ENCODE results near the gene CACNA2D4. TPM values are rescaled to one million over a fixed set of nuclear protein-coding genes. Genes with fewer than 3 reads are reported as not detected.

The CACNA2D4 gene
- total and polyA plus RNA-seq, 2 of the 13 experiments (the other 11 are each of a cell fraction or from before 2014, with no cell fraction given), result 14.2 to 136 TPM

GRCh38 chr12:1811281-1811947 lies 107.0 kb downstream of the CACNA2D4 start:
- Histone ChIP-seq H3K36me3 (replicated peaks in 1 of 2; ENCODE audit: control insufficient read depth in 1 of 2, insufficient read depth in 2 of 2, low read length in 2 of 2) (no peaks in the 10 kb centered on the region), H3K4me1 (ENCODE audit: insufficient read depth, low read length) (peaks cover 99% of the 10 kb centered on the region), H2AFZ (ENCODE audit: low read length) (no peak overlapping the region), H3K79me2 (ENCODE audit: insufficient read depth, low read length) (peaks cover 4% of the 10 kb centered on the region), H3K4me3 (replicated peaks in 1 of 3; ENCODE audit: insufficient read depth in 1 of 3, low read depth in 2 of 3, low read length in 3 of 3) (peak overlapping the region; percentile 63 to 80 (median 79)), H3K27ac (ENCODE audit: extremely low read length, insufficient read depth, low read length) (peak overlapping the region; percentile 75), H3K9me3 (ENCODE audit: low read length) (no peaks in the 10 kb centered on the region), H4K20me1 (ENCODE audit: insufficient read depth, low read length) (no peaks in the 10 kb centered on the region), H3K9ac (ENCODE audit: insufficient read depth, low read depth, low read length) (peak overlapping the region; percentile 79), H3K4me2 (ENCODE audit: low read depth, low read length) (peak overlapping the region; percentile 89), H3K27me3 (ENCODE audit: control insufficient read depth in 1 of 2, insufficient read depth in 2 of 2, low read length in 2 of 2) (no peaks in the 10 kb centered on the region)
- CTCF ChIA-PET (ENCODE audit: low intra/inter-chr PET ratio, low total read pairs), result no interaction called here
- BruUV-seq (replicated peaks), result no TSS peak
- DNase-seq (ENCODE audit: low spot score) (peak; percentile 75), FAIRE-seq (peak; percentile 54), ATAC-seq (peak; percentile 69)
- in situ Hi-C loops (cut with HindIII; ENCODE audit: extremely low pct_ligation_motif_present, low pct_unique_long_range_greater_than_20kb) (no loop called here), intact Hi-C loops (cut with micrococcal nuclease; ENCODE audit: unreplicated experiment) (no loop called here)
- under 1% methylated on average over 16 of the region's 27 CpGs for WGBS (ENCODE audit: low lambda C conversion rate)
- POLR2A ChIA-PET, result interaction anchor here (1.2 to 5.7 kb wide), 4 partner anchors 10 to 26 kb away, joined by 4 to 31 read pairs (median 12); no protein-coding TSS in a partner anchor
- no peak for TF ChIP-seq ZNF644 (CRISPR knock-in tag; IDR thresholded peaks at IDR 0.05; ENCODE audit: low read depth)
- no peak for TF ChIP-seq ISX (CRISPR knock-in tag; conservative IDR thresholded peaks at IDR 0.05)
- TF ChIP-seq, protein P1, sequence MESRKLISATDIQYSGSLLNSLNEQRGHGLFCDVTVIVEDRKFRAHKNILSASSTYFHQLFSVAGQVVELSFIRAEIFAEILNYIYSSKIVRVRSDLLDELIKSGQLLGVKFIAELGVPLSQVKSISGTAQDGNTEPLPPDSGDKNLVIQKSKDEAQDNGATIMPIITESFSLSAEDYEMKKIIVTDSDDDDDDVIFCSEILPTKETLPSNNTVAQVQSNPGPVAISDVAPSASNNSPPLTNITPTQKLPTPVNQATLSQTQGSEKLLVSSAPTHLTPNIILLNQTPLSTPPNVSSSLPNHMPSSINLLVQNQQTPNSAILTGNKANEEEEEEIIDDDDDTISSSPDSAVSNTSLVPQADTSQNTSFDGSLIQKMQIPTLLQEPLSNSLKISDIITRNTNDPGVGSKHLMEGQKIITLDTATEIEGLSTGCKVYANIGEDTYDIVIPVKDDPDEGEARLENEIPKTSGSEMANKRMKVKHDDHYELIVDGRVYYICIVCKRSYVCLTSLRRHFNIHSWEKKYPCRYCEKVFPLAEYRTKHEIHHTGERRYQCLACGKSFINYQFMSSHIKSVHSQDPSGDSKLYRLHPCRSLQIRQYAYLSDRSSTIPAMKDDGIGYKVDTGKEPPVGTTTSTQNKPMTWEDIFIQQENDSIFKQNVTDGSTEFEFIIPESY (CRISPR knock-in tag; IDR thresholded peaks at IDR 0.05), result no peak
- TF ChIP-seq YY1 (IDR thresholded peaks at IDR 0.05; ENCODE audit: insufficient read depth, insufficient replicate concordance, low read depth, low read length), result peak; percentile 9
- peak; percentile 74 for TF ChIP-seq HNF4G (IDR thresholded peaks at IDR 0.05; ENCODE audit: borderline replicate concordance, low read depth, low read length)
- TF ChIP-seq HNF4G (CRISPR knock-in tag; IDR thresholded peaks at IDR 0.05; ENCODE audit: borderline replicate concordance, low read depth), result 0 out of 2 replicates have a peak, but pooled peaks have one; percentile 27
- peak; percentile 74; the same call in 1 of the 2 replicates for TF ChIP-seq GLI4 (CRISPR knock-in tag; IDR thresholded peaks at IDR 0.05; ENCODE audit: borderline replicate concordance)
- TF ChIP-seq ZNF737 (CRISPR knock-in tag; IDR thresholded peaks at IDR 0.05; ENCODE audit: borderline replicate concordance), result no peak
- TF ChIP-seq KAT7 (CRISPR knock-in tag; IDR thresholded peaks at IDR 0.05; ENCODE audit: borderline replicate concordance), result 0 out of 2 replicates have a peak, but pooled peaks have one; percentile 59
- TF ChIP-seq THAP11 (CRISPR knock-in tag; IDR thresholded peaks at IDR 0.05), result peak; percentile 62
- TF ChIP-seq, protein P2, sequence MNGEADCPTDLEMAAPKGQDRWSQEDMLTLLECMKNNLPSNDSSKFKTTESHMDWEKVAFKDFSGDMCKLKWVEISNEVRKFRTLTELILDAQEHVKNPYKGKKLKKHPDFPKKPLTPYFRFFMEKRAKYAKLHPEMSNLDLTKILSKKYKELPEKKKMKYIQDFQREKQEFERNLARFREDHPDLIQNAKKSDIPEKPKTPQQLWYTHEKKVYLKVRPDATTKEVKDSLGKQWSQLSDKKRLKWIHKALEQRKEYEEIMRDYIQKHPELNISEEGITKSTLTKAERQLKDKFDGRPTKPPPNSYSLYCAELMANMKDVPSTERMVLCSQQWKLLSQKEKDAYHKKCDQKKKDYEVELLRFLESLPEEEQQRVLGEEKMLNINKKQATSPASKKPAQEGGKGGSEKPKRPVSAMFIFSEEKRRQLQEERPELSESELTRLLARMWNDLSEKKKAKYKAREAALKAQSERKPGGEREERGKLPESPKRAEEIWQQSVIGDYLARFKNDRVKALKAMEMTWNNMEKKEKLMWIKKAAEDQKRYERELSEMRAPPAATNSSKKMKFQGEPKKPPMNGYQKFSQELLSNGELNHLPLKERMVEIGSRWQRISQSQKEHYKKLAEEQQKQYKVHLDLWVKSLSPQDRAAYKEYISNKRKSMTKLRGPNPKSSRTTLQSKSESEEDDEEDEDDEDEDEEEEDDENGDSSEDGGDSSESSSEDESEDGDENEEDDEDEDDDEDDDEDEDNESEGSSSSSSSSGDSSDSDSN (CRISPR knock-in tag; IDR thresholded peaks at IDR 0.05), result peak; percentile 60
- TF ChIP-seq POLR2G (IDR thresholded peaks at IDR 0.05; ENCODE audit: low read depth, low read length), result peak; percentile 77
- TF ChIP-seq, protein P3, sequence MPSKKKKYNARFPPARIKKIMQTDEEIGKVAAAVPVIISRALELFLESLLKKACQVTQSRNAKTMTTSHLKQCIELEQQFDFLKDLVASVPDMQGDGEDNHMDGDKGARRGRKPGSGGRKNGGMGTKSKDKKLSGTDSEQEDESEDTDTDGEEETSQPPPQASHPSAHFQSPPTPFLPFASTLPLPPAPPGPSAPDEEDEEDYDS (CRISPR knock-in tag; IDR thresholded peaks at IDR 0.05), result peak; percentile 71
- peak; percentile 51; the same call in 1 of the 2 replicates for TF ChIP-seq PHF8 (CRISPR knock-in tag; IDR thresholded peaks at IDR 0.05)
- TF ChIP-seq SMAD3 (CRISPR knock-in tag; IDR thresholded peaks at IDR 0.05), result no peak
- TF ChIP-seq HDAC2 (CRISPR knock-in tag; IDR thresholded peaks at IDR 0.05), result peak; percentile 50; the same call in 1 of the 2 replicates
- no peak for TF ChIP-seq TGIF2 (CRISPR knock-in tag; IDR thresholded peaks at IDR 0.05)
- peak; percentile 62; the same call in 1 of the 2 replicates for TF ChIP-seq KAT8 (CRISPR knock-in tag; IDR thresholded peaks at IDR 0.05)
- TF ChIP-seq RFX5 (IDR thresholded peaks at IDR 0.05; ENCODE audit: low read depth, low read length), result no peak
- peak; percentile 74; the same call in 1 of the 2 replicates for TF ChIP-seq ZNF263 (CRISPR knock-in tag; IDR thresholded peaks at IDR 0.05)
- TF ChIP-seq, protein P4, sequence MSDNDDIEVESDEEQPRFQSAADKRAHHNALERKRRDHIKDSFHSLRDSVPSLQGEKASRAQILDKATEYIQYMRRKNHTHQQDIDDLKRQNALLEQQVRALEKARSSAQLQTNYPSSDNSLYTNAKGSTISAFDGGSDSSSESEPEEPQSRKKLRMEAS (IDR thresholded peaks at IDR 0.05), result peak; percentile 48
- TF ChIP-seq KLF6 (CRISPR knock-in tag; IDR thresholded peaks at IDR 0.05), result no peak
